Ascending aorta (tissue), 2 donors: ENCODE measurements around the gene USP6. TPM values are rescaled to one million over a fixed set of nuclear protein-coding genes. Genes with fewer than 3 reads are reported as not detected.

ENCODE experiments used
- DNase-seq, 2 donors: peaks; one replicate each; pipeline ENCODE4 v3.0.0-alpha.2; 2019; ENCODE audit warnings: low spot score in 2 of 2
- H3K27ac ChIP-seq, 2 donors: fragments of 200-600 bp; sonication (generic); one replicate each; pipeline ENCODE4 v1.5.1; 2016 to 2017; ENCODE audit warnings: mild to moderate bottlenecking in 1 of 2
- H3K27me3 ChIP-seq: fragments of 200-600 bp; sonication (generic); one replicate; pipeline ENCODE4 v1.5.1; 2017
- H3K36me3 ChIP-seq, 2 donors: fragments of 200-600 bp; sonication (generic); one replicate each; pipeline ENCODE4 v1.5.1; 2016
- H3K4me1 ChIP-seq, 2 donors: fragments of 200-600 bp; sonication (generic); one replicate each; pipeline ENCODE4 v1.5.1; 2016 to 2017; ENCODE audit warnings: mild to moderate bottlenecking in 1 of 2
- H3K4me3 ChIP-seq, 2 donors: fragments of 200-600 bp; sonication (generic); one replicate each; pipeline ENCODE4 v1.5.1; 2016 to 2017; ENCODE audit warnings: mild to moderate bottlenecking in 1 of 2
- H3K9me3 ChIP-seq, 2 donors: fragments of 200-600 bp; sonication (generic); one replicate each; pipeline ENCODE4 v1.5.1; 2016
- intact Hi-C: fragments of 100-400 bp; cut with DNase I; formaldehyde crosslinking; loops from one replicate; pipeline ENCODE4 v1.15.1; 2023
- total RNA-seq: library from RNA; depleted of rRNA; stranded (reverse); fragments of >200 nt; gene quantifications from one replicate; pipeline ENCODE4 v1.1.0, GENCODE V29; 2016
- TF ChIP-seq, protein P1 (sequence below), 3 experiments: fragments of 200-600 bp in 2 of 3; fragments of 450-650 bp in 1 of 3; sonication (generic) in 2 of 3; IDR thresholded peaks; one replicate each; pipeline ENCODE4 v1.5.1; 2016 to 2019; ENCODE audit warnings: antibody characterized with exemption in 3 of 3, mild to moderate bottlenecking in 1 of 3, moderate library complexity in 1 of 3

The USP6 gene
- total RNA-seq, 1 donor from 2014 or later, result 0.11 TPM

DNA sequence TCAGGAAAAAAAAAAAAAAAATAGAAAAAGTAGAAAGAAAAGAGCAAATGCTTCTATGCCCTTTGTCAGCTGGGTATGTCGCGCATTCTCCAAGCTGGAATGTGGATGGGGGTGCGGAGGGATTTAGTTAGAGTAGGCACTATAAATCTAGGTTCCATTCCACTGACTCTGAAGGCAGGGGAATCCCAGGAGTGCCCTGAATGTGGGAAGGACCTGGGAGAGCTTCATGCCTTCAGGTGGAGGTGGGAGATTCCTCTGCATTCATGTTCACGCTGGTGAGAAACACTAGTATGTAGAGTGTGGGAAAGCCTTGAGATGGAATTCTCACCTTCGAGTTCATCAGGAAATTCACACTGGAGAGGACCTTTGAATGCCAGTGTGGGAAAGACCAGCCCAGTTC lies 16.6 kb upstream of the USP6 start:
- peaks cover 34 to 39% of the 10 kb centered on the region in 2 donors for H3K9me3 ChIP-seq
- no peaks in the 10 kb centered on the region for H3K4me1 ChIP-seq
- no peaks in the 10 kb centered on the region for H3K36me3 ChIP-seq
- no peak for DNase-seq
- no peak overlapping the region for H3K4me3 ChIP-seq
- TF ChIP-seq, protein P1, sequence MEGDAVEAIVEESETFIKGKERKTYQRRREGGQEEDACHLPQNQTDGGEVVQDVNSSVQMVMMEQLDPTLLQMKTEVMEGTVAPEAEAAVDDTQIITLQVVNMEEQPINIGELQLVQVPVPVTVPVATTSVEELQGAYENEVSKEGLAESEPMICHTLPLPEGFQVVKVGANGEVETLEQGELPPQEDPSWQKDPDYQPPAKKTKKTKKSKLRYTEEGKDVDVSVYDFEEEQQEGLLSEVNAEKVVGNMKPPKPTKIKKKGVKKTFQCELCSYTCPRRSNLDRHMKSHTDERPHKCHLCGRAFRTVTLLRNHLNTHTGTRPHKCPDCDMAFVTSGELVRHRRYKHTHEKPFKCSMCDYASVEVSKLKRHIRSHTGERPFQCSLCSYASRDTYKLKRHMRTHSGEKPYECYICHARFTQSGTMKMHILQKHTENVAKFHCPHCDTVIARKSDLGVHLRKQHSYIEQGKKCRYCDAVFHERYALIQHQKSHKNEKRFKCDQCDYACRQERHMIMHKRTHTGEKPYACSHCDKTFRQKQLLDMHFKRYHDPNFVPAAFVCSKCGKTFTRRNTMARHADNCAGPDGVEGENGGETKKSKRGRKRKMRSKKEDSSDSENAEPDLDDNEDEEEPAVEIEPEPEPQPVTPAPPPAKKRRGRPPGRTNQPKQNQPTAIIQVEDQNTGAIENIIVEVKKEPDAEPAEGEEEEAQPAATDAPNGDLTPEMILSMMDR (IDR thresholded peaks at IDR 0.05), result no peak
- H3K27me3 ChIP-seq, result no peaks in the 10 kb centered on the region
- H3K27ac ChIP-seq, result no peak overlapping the region
- intact Hi-C loops, result no loop called here

GRCh38 chr17:5100832-5101231 lies 15.0 kb upstream of the USP6 start:
- peaks cover 29 to 34% of the 10 kb centered on the region in 2 donors for H3K9me3 ChIP-seq
- TF ChIP-seq, protein P1 (IDR thresholded peaks at IDR 0.05), result no peak

DNA sequence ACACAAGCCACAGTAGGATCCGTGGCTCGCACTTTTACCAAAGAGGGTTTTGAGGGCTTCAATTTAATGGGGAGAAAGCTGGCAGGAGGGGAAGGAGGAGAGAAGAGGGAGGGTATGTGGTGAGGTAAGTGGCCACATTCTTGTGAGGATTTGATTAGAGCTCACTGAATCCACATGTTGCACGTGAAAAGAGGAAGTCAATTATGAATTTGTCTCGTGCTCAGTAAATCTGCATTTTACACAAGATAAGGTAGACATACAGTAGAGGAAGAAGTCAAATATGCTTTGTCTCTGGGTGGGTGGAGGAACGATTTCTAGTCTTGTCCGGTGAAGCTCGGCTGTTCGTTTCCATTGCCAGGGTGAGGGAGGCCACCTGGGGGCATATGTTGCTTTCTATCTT lies 5.0 kb upstream of the USP6 start:
- Histone ChIP-seq H3K9me3 (peaks cover 0 to 4% of the 10 kb centered on the region in 2 donors), H3K27me3 (peaks cover 4% of the 10 kb centered on the region), H3K4me3 (peak overlapping the region; percentile 60 to 97), H3K4me1 (peaks cover 0 to 15% of the 10 kb centered on the region in 2 donors), H3K27ac (no peak overlapping the region), H3K36me3 (peaks cover 11 to 39% of the 10 kb centered on the region in 2 donors)
- DNase-seq, result no peak
- intact Hi-C loops, result loop anchor here (2.0 to 5.0 kb wide), 2 partner anchors 32 to 81 kb away; partner anchors contain the start of genes ZFP3 and ZNF594
- TF ChIP-seq, protein P1 (IDR thresholded peaks at IDR 0.05), result no peak

More at GRCh38 chr17:5100832-5101231, 15.0 kb upstream of the USP6 start:
- Histone ChIP-seq H3K4me1 (no peaks in the 10 kb centered on the region), H3K27me3 (no peaks in the 10 kb centered on the region), H3K27ac (no peak overlapping the region), H3K36me3 (peaks cover 6% of the 10 kb centered on the region in 2 donors), H3K4me3 (no peak overlapping the region)
- intact Hi-C loops, result no loop called here
- DNase-seq, result no peak

DNA sequence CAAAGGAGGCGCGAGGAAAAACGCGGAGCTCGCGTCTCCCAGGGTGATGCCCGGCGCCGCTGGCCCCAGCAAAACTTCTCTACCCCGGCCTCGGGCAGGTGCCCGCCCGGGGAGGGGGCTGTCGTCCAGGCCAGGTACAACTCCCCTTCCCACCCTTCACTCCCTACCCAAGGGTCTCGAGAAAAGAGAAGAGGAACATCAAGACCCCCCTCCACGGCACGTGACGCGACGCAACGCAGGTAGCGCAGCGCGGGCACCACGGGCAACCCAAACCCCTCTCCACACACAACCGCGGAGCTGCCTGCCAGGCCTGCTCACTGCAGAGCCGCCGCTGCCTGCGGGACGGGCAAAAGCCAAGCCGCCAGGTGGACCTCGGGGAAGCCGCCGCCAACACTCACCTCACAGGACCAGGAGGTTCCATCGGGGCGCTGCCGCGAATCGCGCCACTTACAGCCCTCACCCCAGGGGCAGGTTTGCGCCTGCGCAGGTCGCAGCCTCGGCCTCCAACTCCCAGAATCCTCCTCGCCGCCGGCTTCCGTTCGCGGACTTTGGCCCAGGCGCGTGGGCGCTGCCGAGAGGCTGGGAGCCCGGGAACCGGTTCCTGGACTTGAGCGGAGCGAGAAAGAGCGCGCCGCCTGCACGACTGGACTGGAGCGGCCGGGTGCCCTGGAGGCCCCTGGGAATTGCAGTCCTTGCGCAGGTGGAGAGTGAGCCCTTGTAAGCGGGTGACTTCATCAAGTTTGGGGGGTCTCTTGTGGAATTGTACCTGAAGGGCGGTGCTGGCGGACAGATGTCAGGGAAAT lies 4.2 kb upstream of the USP6 start, which contains the start of gene ZNF232:
ZNF232 (minus strand) TSS at position 477 of the 803 bp plus-strand sequence; CDS start at position 421, 56 bp downstream.
- DNase-seq, result peak; percentile 63 to 95
- peaks cover 3 to 31% of the 10 kb centered on the region in 2 donors for H3K36me3 ChIP-seq
- peaks cover 4% of the 10 kb centered on the region for H3K27me3 ChIP-seq
- TF ChIP-seq, protein P1 (IDR thresholded peaks at IDR 0.05), result no peak
- peaks cover 0 to 15% of the 10 kb centered on the region in 2 donors for H3K4me1 ChIP-seq
- intact Hi-C loops, result loop anchor here (2.0 to 5.0 kb wide), 2 partner anchors 33 to 81 kb away; partner anchors contain the start of genes ZFP3 and ZNF594
- peak within 1 kb of the TSS; percentile 60 to 97 for H3K4me3 ChIP-seq
- peak within 1 kb of the TSS; percentile 53 to 55 for H3K27ac ChIP-seq
- no peaks in the 10 kb centered on the region for H3K9me3 ChIP-seq

DNA sequence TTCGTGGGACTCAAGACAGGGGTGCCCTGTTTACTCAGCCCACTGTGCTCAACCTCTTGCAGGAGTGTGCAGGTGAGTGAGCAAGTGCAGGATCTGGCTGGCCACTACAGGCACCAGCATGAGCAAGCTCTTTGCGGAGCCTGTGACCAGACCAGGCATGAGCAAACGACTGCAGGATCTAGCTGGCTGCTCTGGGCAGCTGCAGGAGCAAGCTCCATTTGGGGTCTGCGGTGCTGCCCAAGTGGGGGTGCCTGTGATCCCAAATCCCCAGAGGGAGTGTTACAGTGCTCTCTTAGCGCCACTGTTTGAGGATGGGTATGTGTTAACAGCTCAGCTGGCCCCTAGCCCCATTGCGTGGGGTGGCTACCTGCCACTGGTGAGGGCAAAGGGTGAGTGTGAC lies 2.4 kb downstream of the USP6 start:
- Histone ChIP-seq H3K36me3 (no peaks in the 10 kb centered on the region), H3K27me3 (peaks cover 4% of the 10 kb centered on the region), H3K27ac (no peak overlapping the region), H3K9me3 (no peaks in the 10 kb centered on the region), H3K4me3 (no peak overlapping the region), H3K4me1 (peaks cover 0 to 7% of the 10 kb centered on the region in 2 donors)
- TF ChIP-seq, protein P1 (IDR thresholded peaks at IDR 0.05), result no peak
- no peak for DNase-seq
- intact Hi-C loops, result no loop called here
